Left ventricle myocardium inferior (tissue), 1 donor: ENCODE measurements around the gene UGP2. TPM values are rescaled to one million over a fixed set of nuclear protein-coding genes. Genes with fewer than 3 reads are reported as not detected.
"Not testable (repeated sequence)": the region's sequence is repeated elsewhere in the genome, so short reads cannot be mapped to it uniquely, and the experiment has no call there.

Source experiments
- DNase-seq: peaks from one replicate; pipeline ENCODE4 v3.0.0-alpha.2; 2020
- H3K27ac ChIP-seq: fragments of 200-600 bp; replicated peaks from 2 replicates; pipeline ENCODE4 v1.8.0; 2021
- H3K27me3 ChIP-seq: fragments of 200-600 bp; 2 replicates; pipeline ENCODE4 v1.8.0; 2021; ENCODE audit warnings: low read depth
- H3K36me3 ChIP-seq: fragments of 200-600 bp; 2 replicates; pipeline ENCODE4 v1.8.0; 2021
- H3K4me1 ChIP-seq: fragments of 200-600 bp; 2 replicates; pipeline ENCODE4 v1.8.0; 2021
- H3K4me3 ChIP-seq: fragments of 200-600 bp; 2 replicates; pipeline ENCODE4 v1.8.0; 2021; ENCODE audit warnings: mild to moderate bottlenecking, moderate library complexity
- H3K9me3 ChIP-seq: fragments of 200-600 bp; replicated peaks from 2 replicates; pipeline ENCODE4 v1.8.0; 2021
- intact Hi-C: fragments of 100-400 bp; cut with micrococcal nuclease; formaldehyde crosslinking; loops from one replicate; pipeline ENCODE4 v1.11.0; 2022
- total RNA-seq: library from RNA; stranded (reverse); fragmentation: NEBNext Ultra II Directional; extraction: Animal tissue kit (Norgen Biotek cat#: 25700); gene quantifications from one replicate; pipeline ENCODE4 v1.2.1, GENCODE V29; 2021
- TF ChIP-seq, protein P1 (sequence below): fragments of 200-600 bp; IDR thresholded peaks from 2 replicates; pipeline ENCODE4 v1.8.0; 2021; ENCODE audit warnings: antibody characterized with exemption, mild to moderate bottlenecking, borderline replicate concordance
- donor health status: DM: no; HTN: yes; CAD: no; lungs with severe emphysema.

The UGP2 gene
- total RNA-seq, 1 donor from 2014 or later, result 394 TPM

DNA sequence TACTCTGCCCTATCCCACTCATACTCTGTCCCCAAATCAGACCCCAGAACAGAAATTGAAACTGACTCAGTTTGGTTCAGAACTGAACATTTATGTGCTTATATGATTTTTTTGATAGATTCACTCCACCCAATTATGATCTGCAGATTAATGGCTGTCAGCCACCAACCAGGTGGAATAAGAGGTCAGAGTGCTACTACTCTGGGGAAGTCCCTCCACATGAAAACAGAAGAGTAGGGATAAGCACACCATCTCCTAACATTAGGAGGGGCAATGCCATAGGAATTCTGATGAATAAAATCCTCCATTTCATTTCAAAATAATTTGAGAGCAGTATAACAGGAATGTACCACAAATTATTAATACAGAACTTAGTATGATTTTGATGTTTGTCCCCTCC, 36.3 kb upstream of the UGP2 start:
- intact Hi-C loops, result no loop called here
- TF ChIP-seq, protein P1, sequence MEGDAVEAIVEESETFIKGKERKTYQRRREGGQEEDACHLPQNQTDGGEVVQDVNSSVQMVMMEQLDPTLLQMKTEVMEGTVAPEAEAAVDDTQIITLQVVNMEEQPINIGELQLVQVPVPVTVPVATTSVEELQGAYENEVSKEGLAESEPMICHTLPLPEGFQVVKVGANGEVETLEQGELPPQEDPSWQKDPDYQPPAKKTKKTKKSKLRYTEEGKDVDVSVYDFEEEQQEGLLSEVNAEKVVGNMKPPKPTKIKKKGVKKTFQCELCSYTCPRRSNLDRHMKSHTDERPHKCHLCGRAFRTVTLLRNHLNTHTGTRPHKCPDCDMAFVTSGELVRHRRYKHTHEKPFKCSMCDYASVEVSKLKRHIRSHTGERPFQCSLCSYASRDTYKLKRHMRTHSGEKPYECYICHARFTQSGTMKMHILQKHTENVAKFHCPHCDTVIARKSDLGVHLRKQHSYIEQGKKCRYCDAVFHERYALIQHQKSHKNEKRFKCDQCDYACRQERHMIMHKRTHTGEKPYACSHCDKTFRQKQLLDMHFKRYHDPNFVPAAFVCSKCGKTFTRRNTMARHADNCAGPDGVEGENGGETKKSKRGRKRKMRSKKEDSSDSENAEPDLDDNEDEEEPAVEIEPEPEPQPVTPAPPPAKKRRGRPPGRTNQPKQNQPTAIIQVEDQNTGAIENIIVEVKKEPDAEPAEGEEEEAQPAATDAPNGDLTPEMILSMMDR, result no peak
- H3K27ac ChIP-seq, result no peak overlapping the region

DNA sequence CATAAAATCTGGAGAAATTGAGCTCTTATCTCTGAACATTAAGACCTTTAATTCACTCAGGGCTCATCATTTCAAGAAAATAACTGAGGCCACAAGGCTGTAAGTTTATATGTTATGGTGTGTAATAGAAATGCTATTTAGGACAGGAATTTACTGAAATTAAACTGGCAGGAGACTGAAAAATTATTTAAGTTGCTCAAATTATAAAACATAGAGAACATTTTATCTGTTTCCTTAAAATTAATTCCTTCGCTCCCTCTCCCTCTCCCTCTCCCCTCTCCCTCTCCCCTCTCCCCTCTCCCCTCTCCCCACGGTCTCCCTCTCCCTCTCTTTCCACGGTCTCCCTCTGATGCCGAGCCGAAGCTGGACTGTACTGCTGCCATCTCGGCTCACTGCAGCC, 33.7 kb upstream of the UGP2 start:
- H3K4me3 ChIP-seq, H3K9me3 ChIP-seq, H3K4me1 ChIP-seq, intact Hi-C loops, H3K27me3 ChIP-seq, H3K27ac ChIP-seq, DNase-seq, H3K36me3 ChIP-seq: not testable (repeated sequence)

More for the DNA sequence above, 36.3 kb upstream of the UGP2 start:
- no peak for DNase-seq
- no peaks in the 10 kb centered on the region for H3K9me3 ChIP-seq
- H3K36me3 ChIP-seq, result no peaks in the 10 kb centered on the region
- H3K27me3 ChIP-seq, result no peaks in the 10 kb centered on the region
- H3K4me3 ChIP-seq, result no peak overlapping the region
- no peaks in the 10 kb centered on the region for H3K4me1 ChIP-seq

DNA sequence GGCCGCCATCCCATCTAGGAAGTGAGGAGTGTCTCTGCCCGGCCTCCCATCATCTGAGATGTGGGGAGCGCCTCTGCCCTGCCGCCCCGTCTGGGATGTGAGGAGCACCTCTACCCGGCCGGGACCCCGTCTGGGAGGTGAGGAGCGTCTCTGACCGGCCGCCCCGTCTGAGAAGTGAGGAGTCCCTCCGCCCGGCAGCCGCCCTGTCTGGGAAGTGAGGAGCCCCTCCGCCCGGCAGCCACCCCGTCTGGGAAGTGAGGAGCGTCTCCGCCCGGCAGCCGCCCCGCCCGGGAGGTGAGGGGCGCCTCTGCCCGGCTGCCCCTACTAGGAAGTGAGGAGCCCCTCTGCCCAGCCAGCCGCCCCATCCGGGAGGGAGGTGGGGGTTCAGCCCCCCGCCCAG, 32.8 kb upstream of the UGP2 start:
- DNase-seq, H3K4me1 ChIP-seq, intact Hi-C loops, H3K4me3 ChIP-seq, H3K27me3 ChIP-seq, H3K9me3 ChIP-seq, H3K27ac ChIP-seq, H3K36me3 ChIP-seq: not testable (repeated sequence)

DNA sequence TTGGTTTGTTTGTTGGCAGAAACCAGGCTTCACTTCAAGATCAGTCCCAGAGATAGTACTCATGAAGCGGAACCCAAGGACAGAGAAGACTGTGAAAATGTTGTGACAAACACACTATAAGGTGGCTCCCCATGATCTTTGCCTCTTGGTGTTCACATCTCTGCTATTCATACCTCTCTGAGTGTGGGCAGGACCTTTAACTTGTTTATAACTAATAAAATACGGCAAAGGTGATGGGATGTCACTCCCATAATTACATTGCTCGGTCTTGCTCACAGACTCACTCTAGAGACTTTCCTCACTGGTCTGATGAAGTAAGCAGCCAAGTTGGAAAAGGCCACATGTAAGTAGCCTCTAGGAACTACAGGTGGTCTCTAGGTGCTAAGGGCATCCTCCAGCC, 30.6 kb upstream of the UGP2 start:
- intact Hi-C loops, result no loop called here
- Histone ChIP-seq H3K4me1 (no peaks in the 10 kb centered on the region), H3K36me3 (no peaks in the 10 kb centered on the region), H3K27me3 (no peaks in the 10 kb centered on the region), H3K9me3 (no peaks in the 10 kb centered on the region), H3K4me3 (no peak overlapping the region), H3K27ac (no peak overlapping the region)
- DNase-seq, result no peak
- TF ChIP-seq, protein P1, result no peak

DNA sequence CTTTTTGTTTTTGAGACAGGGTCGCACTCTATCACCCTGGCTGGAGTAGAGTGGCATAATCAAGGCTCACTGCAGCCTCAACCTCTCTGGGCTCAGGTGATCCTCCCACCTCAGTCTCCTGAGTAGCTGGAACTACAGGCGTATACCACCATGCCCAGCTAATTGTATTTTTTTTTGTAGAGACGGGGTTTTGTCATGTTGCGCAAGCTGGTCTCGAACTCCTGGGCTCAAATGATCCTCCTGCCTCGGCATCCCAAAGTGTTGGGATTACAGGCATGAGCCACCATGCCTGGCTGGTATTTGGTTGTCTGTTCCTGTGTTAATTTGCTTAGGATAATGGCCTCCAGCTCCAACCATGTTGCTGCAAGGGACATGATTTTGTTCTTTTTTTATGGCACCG, 29.8 kb upstream of the UGP2 start:
- DNase-seq, H3K4me1 ChIP-seq, intact Hi-C loops, H3K36me3 ChIP-seq, H3K27me3 ChIP-seq, H3K4me3 ChIP-seq, H3K27ac ChIP-seq, H3K9me3 ChIP-seq: not testable (repeated sequence)

DNA sequence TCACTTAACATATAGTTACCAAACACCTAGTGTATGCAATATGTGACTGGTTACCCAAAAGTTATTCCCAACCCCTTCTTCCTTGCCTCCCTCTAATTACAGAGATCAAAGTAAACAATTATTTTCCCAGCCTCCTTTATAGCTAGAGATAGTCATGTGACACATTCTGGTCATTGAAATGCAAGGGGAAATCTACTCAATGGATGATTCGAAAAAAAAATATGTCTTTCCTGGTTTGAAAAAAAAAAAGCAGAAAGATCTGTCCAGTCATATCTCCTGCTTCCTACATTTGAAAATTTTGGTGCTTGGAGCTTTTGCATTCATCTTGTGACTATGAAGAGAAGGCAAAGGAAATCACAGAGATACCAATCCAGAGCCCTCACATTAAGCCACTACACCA, 27.6 kb upstream of the UGP2 start:
- intact Hi-C loops, result no loop called here
- H3K9me3 ChIP-seq, result no peaks in the 10 kb centered on the region

DNA sequence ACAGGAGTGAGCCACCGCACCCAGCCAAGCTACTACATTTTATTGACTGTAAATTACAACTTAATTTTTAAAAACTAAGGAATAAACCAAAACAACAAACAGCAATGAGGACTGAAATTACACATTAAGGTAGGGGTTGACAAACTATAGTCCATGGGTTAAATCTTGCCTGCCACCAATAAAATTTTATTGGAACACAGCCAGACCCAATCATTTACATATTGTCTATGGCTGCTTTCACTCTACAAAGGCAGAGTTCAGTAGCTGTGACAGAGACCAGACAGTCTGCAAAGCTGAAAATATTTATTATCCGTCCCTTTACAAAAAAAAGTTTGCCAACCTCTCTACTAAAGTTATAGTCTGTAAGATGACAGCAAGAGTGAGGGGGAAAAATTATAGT, 24.3 kb upstream of the UGP2 start:
- intact Hi-C loops, result no loop called here
- Histone ChIP-seq H3K27ac (no peak overlapping the region), H3K36me3 (no peaks in the 10 kb centered on the region)

More for the DNA sequence above, 27.6 kb upstream of the UGP2 start:
- Histone ChIP-seq H3K4me3 (no peak overlapping the region), H3K27ac (no peak overlapping the region), H3K4me1 (peaks cover 2% of the 10 kb centered on the region), H3K36me3 (no peaks in the 10 kb centered on the region), H3K27me3 (no peaks in the 10 kb centered on the region)
- TF ChIP-seq, protein P1, result no peak
- DNase-seq, result no peak

More for the DNA sequence above, 24.3 kb upstream of the UGP2 start:
- Histone ChIP-seq H3K4me3 (no peak overlapping the region), H3K27me3 (no peaks in the 10 kb centered on the region), H3K9me3 (no peaks in the 10 kb centered on the region), H3K4me1 (peaks cover 20% of the 10 kb centered on the region)
- TF ChIP-seq, protein P1, result no peak
- no peak for DNase-seq
